IPS-15b (cell line): ENCODE results near the gene RBM26.

Experiments used
- H3K27me3 ChIP-seq: one replicate; pipeline ENCODE4 v1.6.1; 2013; ENCODE audit warnings: low read length; ENCODE audit not compliant: control insufficient read depth, insufficient read depth
- H3K36me3 ChIP-seq: one replicate; pipeline ENCODE4 v1.6.1; 2013; ENCODE audit warnings: low read length; ENCODE audit not compliant: control insufficient read depth, insufficient read depth
- H3K4me1 ChIP-seq: one replicate; pipeline ENCODE4 v1.6.1; 2013; ENCODE audit warnings: mild to moderate bottlenecking, low read length; ENCODE audit not compliant: control insufficient read depth, insufficient read depth
- H3K4me3 ChIP-seq: one replicate; pipeline ENCODE4 v1.5.1; 2013; ENCODE audit warnings: low read depth, low read length
- H3K9ac ChIP-seq: one replicate; pipeline ENCODE4 v1.6.1; 2013; ENCODE audit warnings: low read depth, mild to moderate bottlenecking, low read length
- H3K9me3 ChIP-seq: one replicate; pipeline ENCODE4 v1.6.1; 2013; ENCODE audit warnings: mild to moderate bottlenecking, low read length; ENCODE audit not compliant: control insufficient read depth, insufficient read depth

Gene RBM26

GRCh38 chr13:79405831-79406596 is at the start of gene RBM26:
Gene RBM26 (minus strand): TSS chr13:79406255. CDS start chr13:79405774, 481 bp downstream.
- peak within 1 kb of the TSS; percentile 94 for H3K9ac ChIP-seq
- H3K4me1 ChIP-seq = peaks cover 11% of the 10 kb centered on the region
- H3K36me3 ChIP-seq = no peaks in the 10 kb centered on the region
- no peaks in the 10 kb centered on the region for H3K27me3 ChIP-seq
- H3K4me3 ChIP-seq = peak within 1 kb of the TSS; percentile 94
- H3K9me3 ChIP-seq = no peaks in the 10 kb centered on the region

- no peak overlapping the region for H3K4me3 ChIP-seq
Observed at GRCh38 chr13:79455331-79455730, 49.3 kb upstream of the RBM26 start.

GRCh38 chr13:79452239-79452913 is 46.3 kb upstream of the RBM26 start:
- H3K9ac ChIP-seq = no peak overlapping the region
- H3K27me3 ChIP-seq = no peaks in the 10 kb centered on the region
- no peak overlapping the region for H3K4me3 ChIP-seq
- H3K9me3 ChIP-seq = no peaks in the 10 kb centered on the region
- no peaks in the 10 kb centered on the region for H3K4me1 ChIP-seq
- no peaks in the 10 kb centered on the region for H3K36me3 ChIP-seq

More at GRCh38 chr13:79455331-79455730, 49.3 kb upstream of the RBM26 start:
- Histone ChIP-seq H3K9ac (no peak overlapping the region), H3K36me3 (no peaks in the 10 kb centered on the region), H3K4me1 (no peaks in the 10 kb centered on the region), H3K27me3 (no peaks in the 10 kb centered on the region), H3K9me3 (no peaks in the 10 kb centered on the region)

GRCh38 chr13:79451500-79451962 is 45.5 kb upstream of the RBM26 start:
- H3K9ac ChIP-seq = no peak overlapping the region
- H3K27me3 ChIP-seq = no peaks in the 10 kb centered on the region
- H3K4me1 ChIP-seq = no peaks in the 10 kb centered on the region
- H3K9me3 ChIP-seq = no peaks in the 10 kb centered on the region
- no peaks in the 10 kb centered on the region for H3K36me3 ChIP-seq
- H3K4me3 ChIP-seq = no peak overlapping the region

GRCh38 chr13:79450110-79450509 is 44.1 kb upstream of the RBM26 start:
- Histone ChIP-seq H3K27me3 (no peaks in the 10 kb centered on the region), H3K4me1 (no peaks in the 10 kb centered on the region), H3K9me3 (no peaks in the 10 kb centered on the region), H3K4me3 (no peak overlapping the region), H3K9ac (no peak overlapping the region), H3K36me3 (no peaks in the 10 kb centered on the region)

- Histone ChIP-seq H3K4me1 (no peaks in the 10 kb centered on the region), H3K9me3 (no peaks in the 10 kb centered on the region), H3K27me3 (no peaks in the 10 kb centered on the region), H3K4me3 (no peak overlapping the region), H3K9ac (no peak overlapping the region), H3K36me3 (no peaks in the 10 kb centered on the region)
Observed at GRCh38 chr13:79448413-79448812, 42.4 kb upstream of the RBM26 start.

- Histone ChIP-seq H3K9me3 (no peaks in the 10 kb centered on the region), H3K9ac (no peak overlapping the region), H3K4me3 (no peak overlapping the region), H3K4me1 (no peaks in the 10 kb centered on the region), H3K27me3 (no peaks in the 10 kb centered on the region), H3K36me3 (no peaks in the 10 kb centered on the region)
Observed at GRCh38 chr13:79447741-79448140, 41.7 kb upstream of the RBM26 start.

GRCh38 chr13:79447141-79447540 is 41.1 kb upstream of the RBM26 start:
- no peaks in the 10 kb centered on the region for H3K4me1 ChIP-seq
- no peaks in the 10 kb centered on the region for H3K9me3 ChIP-seq
- no peaks in the 10 kb centered on the region for H3K27me3 ChIP-seq
- H3K36me3 ChIP-seq = no peaks in the 10 kb centered on the region
- H3K4me3 ChIP-seq = no peak overlapping the region
- no peak overlapping the region for H3K9ac ChIP-seq

GRCh38 chr13:79445968-79446645 is 40.1 kb upstream of the RBM26 start:
- Histone ChIP-seq H3K9ac (no peak overlapping the region), H3K36me3 (no peaks in the 10 kb centered on the region), H3K4me3 (no peak overlapping the region), H3K4me1 (no peaks in the 10 kb centered on the region), H3K27me3 (no peaks in the 10 kb centered on the region), H3K9me3 (no peaks in the 10 kb centered on the region)

GRCh38 chr13:79442706-79443105 is 36.7 kb upstream of the RBM26 start:
- Histone ChIP-seq H3K27me3 (no peaks in the 10 kb centered on the region), H3K9me3 (no peaks in the 10 kb centered on the region), H3K9ac (no peak overlapping the region), H3K36me3 (no peaks in the 10 kb centered on the region), H3K4me3 (no peak overlapping the region), H3K4me1 (no peaks in the 10 kb centered on the region)

GRCh38 chr13:79442221-79442620 is 36.2 kb upstream of the RBM26 start:
- Histone ChIP-seq H3K36me3 (no peaks in the 10 kb centered on the region), H3K27me3 (no peaks in the 10 kb centered on the region), H3K4me3 (no peak overlapping the region), H3K4me1 (no peaks in the 10 kb centered on the region), H3K9ac (no peak overlapping the region), H3K9me3 (no peaks in the 10 kb centered on the region)
